Dedifferentiated amniotic fluid mesenchymal stem cell (primary cell): ENCODE measurements around the gene SLC27A2.

Source experiments
- DNase-seq: peaks from one replicate; pipeline ENCODE4 v3.0.0-alpha.2; 2016; ENCODE audit errors: extremely low spot score

The SLC27A2 gene

GRCh38 chr15:50190723-50191122 lies 8.7 kb downstream of the SLC27A2 start:
- no peak for DNase-seq

GRCh38 chr15:50192164-50192563 lies 10.2 kb downstream of the SLC27A2 start:
- no peak for DNase-seq

- DNase-seq, result no peak
Observed at GRCh38 chr15:50192926-50193620, 11.1 kb downstream of the SLC27A2 start.

- no peak for DNase-seq
Observed at GRCh38 chr15:50202003-50202402, 20.0 kb downstream of the SLC27A2 start.

- DNase-seq, result no peak
Observed at GRCh38 chr15:50206020-50206419, 24.0 kb downstream of the SLC27A2 start.

GRCh38 chr15:50209809-50210208 lies 27.8 kb downstream of the SLC27A2 start:
- DNase-seq, result no peak

GRCh38 chr15:50210462-50211157 lies 28.6 kb downstream of the SLC27A2 start:
- no peak for DNase-seq

GRCh38 chr15:50218291-50218690 lies 36.3 kb downstream of the SLC27A2 start:
- no peak for DNase-seq

- no peak for DNase-seq
Observed at GRCh38 chr15:50218691-50219090, 36.7 kb downstream of the SLC27A2 start.

- no peak for DNase-seq
Observed at GRCh38 chr15:50219820-50220219, 37.8 kb downstream of the SLC27A2 start.

- DNase-seq, result no peak
Observed at GRCh38 chr15:50222181-50222580, 40.2 kb downstream of the SLC27A2 start.

- DNase-seq, result no peak
Observed at GRCh38 chr15:50224606-50225005, 42.6 kb downstream of the SLC27A2 start.

GRCh38 chr15:50225057-50225456 lies 43.1 kb downstream of the SLC27A2 start:
- DNase-seq, result no peak

- no peak for DNase-seq
Observed at GRCh38 chr15:50225938-50226337, 43.9 kb downstream of the SLC27A2 start.

GRCh38 chr15:50227076-50227475 lies 45.1 kb downstream of the SLC27A2 start:
- DNase-seq, result peak; percentile 48

GRCh38 chr15:50228866-50229265 lies 46.9 kb downstream of the SLC27A2 start:
- DNase-seq, result no peak

GRCh38 chr15:50229336-50229735 lies 47.3 kb downstream of the SLC27A2 start:
- no peak for DNase-seq

GRCh38 chr15:50231761-50232160 lies 49.8 kb downstream of the SLC27A2 start:
- DNase-seq, result no peak

- no peak for DNase-seq
Observed at GRCh38 chr15:50232791-50233190, 50.8 kb downstream of the SLC27A2 start.

GRCh38 chr15:50233192-50233736 lies 51.3 kb downstream of the SLC27A2 start:
- DNase-seq, result no peak

GRCh38 chr15:50234764-50235163 lies 52.8 kb downstream of the SLC27A2 start:
- DNase-seq, result no peak

GRCh38 chr15:50235794-50236193 lies 53.8 kb downstream of the SLC27A2 start:
- no peak for DNase-seq

GRCh38 chr15:50236433-50236832 lies 54.4 kb downstream of the SLC27A2 start:
- no peak for DNase-seq
